Hepatocyte (in vitro differentiated cells): ENCODE results near the gene KNTC1. TPM values are rescaled to one million over a fixed set of nuclear protein-coding genes. Genes with fewer than 3 reads are reported as not detected.

Experiments
- DNase-seq: peaks from one replicate; pipeline ENCODE4 v3.0.0-alpha.2; 2016; ENCODE audit warnings: low spot score
- H2AFZ ChIP-seq: fragments of 200-600 bp; sonication (generic); 2 replicates; pipeline ENCODE4 v1.6.0; 2016; ENCODE audit warnings: antibody characterized with exemption, mild to moderate bottlenecking
- H3K27ac ChIP-seq: fragments of 200-600 bp; sonication (generic); 2 replicates; pipeline ENCODE4 v1.5.1; 2016; ENCODE audit warnings: mild to moderate bottlenecking
- H3K27me3 ChIP-seq: fragments of 200-600 bp; sonication (generic); 2 replicates; pipeline ENCODE4 v1.6.1; 2016
- H3K36me3 ChIP-seq: fragments of 200-600 bp; sonication (generic); replicated peaks from 2 replicates; pipeline ENCODE4 v1.5.1; 2016; ENCODE audit warnings: low read depth; ENCODE audit not compliant: insufficient read depth
- H3K4me1 ChIP-seq: fragments of 200-600 bp; sonication (generic); 2 replicates; pipeline ENCODE4 v1.5.1; 2016; ENCODE audit warnings: mild to moderate bottlenecking, moderate library complexity; ENCODE audit not compliant: insufficient read depth
- H3K4me2 ChIP-seq: fragments of 200-600 bp; sonication (generic); 2 replicates; pipeline ENCODE4 v1.6.0; 2016
- H3K4me3 ChIP-seq: fragments of 200-600 bp; sonication (generic); 2 replicates; pipeline ENCODE4 v1.5.1; 2016; ENCODE audit warnings: mild to moderate bottlenecking
- H3K79me2 ChIP-seq: fragments of 200-600 bp; sonication (generic); 2 replicates; pipeline ENCODE4 v1.6.0; 2017; ENCODE audit warnings: mild to moderate bottlenecking
- H3K9me2 ChIP-seq: fragments of 200-600 bp; sonication (generic); replicated peaks from 2 replicates; pipeline ENCODE4 v1.6.0; 2017; ENCODE audit warnings: mild to moderate bottlenecking; ENCODE audit not compliant: insufficient read depth
- H3K9me3 ChIP-seq: fragments of 200-600 bp; sonication (generic); 2 replicates; pipeline ENCODE4 v1.5.1; 2016; ENCODE audit warnings: low read depth, mild to moderate bottlenecking
- H4K20me1 ChIP-seq: fragments of 200-600 bp; sonication (generic); 2 replicates; pipeline ENCODE4 v1.6.0; 2016; ENCODE audit warnings: mild to moderate bottlenecking; ENCODE audit not compliant: insufficient read depth, poor library complexity, severe bottlenecking
- CTCF ChIP-seq: fragments of 200-600 bp; sonication (generic); IDR thresholded peaks from 2 replicates; pipeline ENCODE4 v1.5.1; 2016; ENCODE audit warnings: antibody characterized with exemption, mild to moderate bottlenecking; ENCODE audit not compliant: poor library complexity
- EZH2 ChIP-seq: fragments of 200-600 bp; sonication (generic); IDR thresholded peaks from 2 replicates; pipeline ENCODE4 v1.6.1; 2016; ENCODE audit warnings: antibody characterized with exemption, mild to moderate bottlenecking, borderline replicate concordance
- EZH2phosphoT487 ChIP-seq: fragments of 200-600 bp; sonication (generic); IDR thresholded peaks from one replicate; pipeline ENCODE4 v1.6.1; 2018; ENCODE audit warnings: antibody characterized with exemption, mild to moderate bottlenecking, low read depth, moderate library complexity; ENCODE audit not compliant: unreplicated experiment, severe bottlenecking
- WGBS: methylation state at CpG from one replicate; pipeline ENCODE4 v1.1.6; 2016; ENCODE audit warnings: low lambda C conversion rate; ENCODE audit errors: missing lambda C conversion rate; 5-methylcytosine and 5-hydroxymethylcytosine counted together
- polyA plus RNA-seq: library from polyadenylated mRNA; unstranded; fragments of >200 nt; fragmentation: Nextera tagmentation; extraction: Ambion mirVana; gene quantifications from 2 replicates; pipeline ENCODE4 v1.2.1, GENCODE V29; 2016
- total RNA-seq: library from RNA; depleted of rRNA; stranded (reverse); fragments of >200 nt; gene quantifications from 2 replicates; pipeline ENCODE4 v1.2.3, GENCODE V29; 2014

KNTC1 gene
- total and polyA plus RNA-seq, 2 experiments from 2014 or later = 5.8 to 18.1 TPM

- TF ChIP-seq CTCF (no peak), EZH2 (no peak), EZH2phosphoT487 (no peak)
- no peak overlapping the region for H2AFZ ChIP-seq
- peak overlapping the region; percentile 72 for H3K4me3 ChIP-seq
- H3K27ac ChIP-seq = peak overlapping the region; percentile 76
- DNase-seq = no peak
- no peaks in the 10 kb centered on the region for H3K9me2 ChIP-seq
- H3K4me2 ChIP-seq = peak overlapping the region; percentile 88
- peaks cover 85% of the 10 kb centered on the region for H3K79me2 ChIP-seq
- peaks cover 19% of the 10 kb centered on the region for H3K4me1 ChIP-seq
- peaks cover 8% of the 10 kb centered on the region for H3K36me3 ChIP-seq
- peaks cover 65% of the 10 kb centered on the region for H4K20me1 ChIP-seq
- no peaks in the 10 kb centered on the region for H3K27me3 ChIP-seq
- H3K9me3 ChIP-seq = no peaks in the 10 kb centered on the region
- 24% methylated on average over 8 of the region's 8 CpGs for WGBS
Measured at GRCh38 chr12:122523846-122524718, 3.0 kb upstream of the KNTC1 start.

GRCh38 chr12:122527478-122527944 lies 462 bp downstream of the KNTC1 start:
- under 1% methylated on average over 21 of the region's 21 CpGs for WGBS
- peaks cover 61% of the 10 kb centered on the region for H3K79me2 ChIP-seq
- peaks cover 31% of the 10 kb centered on the region for H4K20me1 ChIP-seq
- H3K27me3 ChIP-seq = no peaks in the 10 kb centered on the region
- no peak for TF ChIP-seq EZH2
- no peak for TF ChIP-seq CTCF
- no peak for TF ChIP-seq EZH2phosphoT487
- peak overlapping the region; percentile 81 for H3K4me2 ChIP-seq
- H3K9me2 ChIP-seq = no peaks in the 10 kb centered on the region
- H2AFZ ChIP-seq = peak overlapping the region; percentile 45
- DNase-seq = peak; percentile 21
- peaks cover 15% of the 10 kb centered on the region for H3K4me1 ChIP-seq
- H3K9me3 ChIP-seq = no peaks in the 10 kb centered on the region
- no peaks in the 10 kb centered on the region for H3K36me3 ChIP-seq
- H3K27ac ChIP-seq = peak overlapping the region; percentile 38
- peak overlapping the region; percentile 31 for H3K4me3 ChIP-seq

- H3K4me1 ChIP-seq = peaks cover 4% of the 10 kb centered on the region
- H3K4me3 ChIP-seq = no peak overlapping the region
- peak overlapping the region; percentile 81 for H3K4me2 ChIP-seq
- WGBS = 97% methylated on average over 7 of the region's 7 CpGs
- peaks cover 50% of the 10 kb centered on the region for H3K79me2 ChIP-seq
- no peaks in the 10 kb centered on the region for H3K9me2 ChIP-seq
- DNase-seq = no peak
- TF ChIP-seq EZH2 = no peak
- no peak for TF ChIP-seq EZH2phosphoT487
- TF ChIP-seq CTCF = no peak
- H3K36me3 ChIP-seq = no peaks in the 10 kb centered on the region
- H3K27ac ChIP-seq = no peak overlapping the region
- peaks cover 20% of the 10 kb centered on the region for H4K20me1 ChIP-seq
- H2AFZ ChIP-seq = no peak overlapping the region
- H3K9me3 ChIP-seq = no peaks in the 10 kb centered on the region
- H3K27me3 ChIP-seq = no peaks in the 10 kb centered on the region
Measured at GRCh38 chr12:122528582-122528981, 1.5 kb downstream of the KNTC1 start.
